Measurements from ENCODE around the gene SPACA9. TPM values are rescaled to one million over a fixed set of nuclear protein-coding genes. Genes with fewer than 3 reads are reported as not detected.

SPACA9 gene
- total and polyA plus RNA-seq, 2 of the 4 experiments (the other 2 are of a cell fraction): 0.90 to 4.9 TPM

DNA sequence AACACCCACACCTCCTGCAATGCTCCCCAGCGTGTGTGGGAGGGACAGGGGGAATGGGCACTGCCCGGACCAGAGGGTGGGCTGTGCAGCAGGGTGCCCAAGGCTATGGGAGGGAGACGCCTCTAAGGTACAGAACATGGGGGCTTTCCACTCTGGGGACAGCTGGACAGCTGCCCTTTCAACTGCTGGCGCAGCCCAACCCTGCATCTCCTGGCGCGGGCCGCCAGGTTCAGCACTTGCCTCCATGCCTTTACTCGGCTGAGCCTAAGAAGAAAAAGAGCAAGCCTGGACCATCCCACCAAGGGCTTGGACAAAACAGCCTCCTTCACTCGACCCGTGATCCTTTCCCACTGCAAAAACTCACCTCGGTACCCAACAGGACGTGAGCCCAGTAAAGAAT, 15.6 kb upstream of the SPACA9 start:
- Histone ChIP-seq H3K9me3 (ENCODE audit: control insufficient read depth, insufficient read depth, low read length) (no peaks in the 10 kb centered on the region), H4K91ac (ENCODE audit: insufficient read depth, low read depth, low read length) (no peak overlapping the region), H3K4me1 (ENCODE audit: control insufficient read depth, insufficient read depth, low read length) (peaks cover 2% of the 10 kb centered on the region; the same call in 1 of the 2 replicates), H2BK5ac (ENCODE audit: low read depth, low read length, poor library complexity, severe bottlenecking) (no peak overlapping the region), H2BK120ac (ENCODE audit: low read depth, low read length) (no peak overlapping the region), H3K36me3 (ENCODE audit: control insufficient read depth, insufficient read depth, low read length) (no peaks in the 10 kb centered on the region), H3K4ac (ENCODE audit: low read depth, low read length) (no peak overlapping the region), H3K27me3 (ENCODE audit: control insufficient read depth, insufficient read depth, low read length) (peaks cover 47% of the 10 kb centered on the region), H3K9me1 (ENCODE audit: insufficient read depth, low read length) (no peaks in the 10 kb centered on the region), H3K18ac (ENCODE audit: low read depth, low read length) (no peak overlapping the region), H4K5ac (ENCODE audit: low read depth, low read length) (no peak overlapping the region), H2BK20ac (ENCODE audit: low read depth, low read length) (no peak overlapping the region), H3K14ac (replicated peaks; ENCODE audit: low read depth, low read length) (no peak overlapping the region), H3K23ac (ENCODE audit: low read depth, low read length) (no peak overlapping the region), H2AFZ (replicated peaks; ENCODE audit: low read length, poor library complexity) (no peak overlapping the region), H4K20me1 (ENCODE audit: insufficient read depth, low read length) (no peaks in the 10 kb centered on the region), H3K56ac (ENCODE audit: extremely low read depth, insufficient read depth, low read length) (no peak overlapping the region), H2AK5ac (ENCODE audit: low read depth, low read length) (no peak overlapping the region), H4K8ac (ENCODE audit: low read depth in 2 of 2, low read length in 2 of 2) (no peak overlapping the region), H3K4me2 (ENCODE audit: low read depth, low read length) (no peak overlapping the region), H3K4me3 (ENCODE audit: insufficient read depth, low read depth, low read length) (no peak overlapping the region), H3K79me1 (ENCODE audit: low read depth in 1 of 2, low read length in 2 of 2) (no peaks in the 10 kb centered on the region), H2AK9ac (replicated peaks; ENCODE audit: low read depth, low read length, poor library complexity) (no peak overlapping the region), H2BK15ac (ENCODE audit: low read depth, low read length) (no peak overlapping the region), H3K9ac (ENCODE audit: low read depth, low read length) (no peak overlapping the region), H3K27ac (ENCODE audit: insufficient read depth, low read length) (no peak overlapping the region)
- intact Hi-C loops (cut with micrococcal nuclease) (no loop called here), dilution Hi-C loops (cut with HindIII; ENCODE audit: low sequenced_read_pairs, unreplicated experiment) (no loop called here), in situ Hi-C loops (cut with MboI; ENCODE audit: low sequenced_read_pairs) (no loop called here)
- ChIA-PET CTCF (no interaction called here), POLR2A (ENCODE audit: unreplicated experiment) (no interaction called here)
- DNase-seq (no peak), ATAC-seq (ENCODE audit: low read depth) (no peak)
- no TSS peak for BruUV-seq (replicated peaks)
- WGBS, 2 experiments (ENCODE audit: extremely low coverage in 2 of 2, insufficient read length in 1 of 2): 83% methylated on average over 6 of the region's 12 CpGs; no CpG with 5 or more reads in 1 of the 2 experiments
- no peak for TF ChIP-seq MXI1 (IDR thresholded peaks at IDR 0.05; ENCODE audit: borderline replicate concordance, low read depth, low read length)
- TF ChIP-seq NFE2L2 (IDR thresholded peaks at IDR 0.05; ENCODE audit: low read depth, low read length): no peak
- TF ChIP-seq BHLHE40 (IDR thresholded peaks at IDR 0.05; ENCODE audit: low read depth, low read length): no peak
- TF ChIP-seq RAD21 (IDR thresholded peaks at IDR 0.05; ENCODE audit: low read length): no peak
- TF ChIP-seq SMC3 (IDR thresholded peaks at IDR 0.05; ENCODE audit: low read depth, low read length): no peak
- TF ChIP-seq, protein P1, sequence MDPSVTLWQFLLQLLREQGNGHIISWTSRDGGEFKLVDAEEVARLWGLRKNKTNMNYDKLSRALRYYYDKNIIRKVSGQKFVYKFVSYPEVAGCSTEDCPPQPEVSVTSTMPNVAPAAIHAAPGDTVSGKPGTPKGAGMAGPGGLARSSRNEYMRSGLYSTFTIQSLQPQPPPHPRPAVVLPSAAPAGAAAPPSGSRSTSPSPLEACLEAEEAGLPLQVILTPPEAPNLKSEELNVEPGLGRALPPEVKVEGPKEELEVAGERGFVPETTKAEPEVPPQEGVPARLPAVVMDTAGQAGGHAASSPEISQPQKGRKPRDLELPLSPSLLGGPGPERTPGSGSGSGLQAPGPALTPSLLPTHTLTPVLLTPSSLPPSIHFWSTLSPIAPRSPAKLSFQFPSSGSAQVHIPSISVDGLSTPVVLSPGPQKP (IDR thresholded peaks at IDR 0.05; ENCODE audit: borderline replicate concordance, low read depth, low read length): no peak
- TF ChIP-seq CEBPB (IDR thresholded peaks at IDR 0.05; ENCODE audit: low read depth, low read length): no peak
- TF ChIP-seq CHD1 (IDR thresholded peaks at IDR 0.05; ENCODE audit: low read depth, low read length): no peak
